ENCODE results near the gene NRCAM. TPM values are rescaled to one million over a fixed set of nuclear protein-coding genes. Genes with fewer than 3 reads are reported as not detected.

NRCAM gene
- polyA plus RNA-seq, 1 donor, result 11.8 TPM

DNA sequence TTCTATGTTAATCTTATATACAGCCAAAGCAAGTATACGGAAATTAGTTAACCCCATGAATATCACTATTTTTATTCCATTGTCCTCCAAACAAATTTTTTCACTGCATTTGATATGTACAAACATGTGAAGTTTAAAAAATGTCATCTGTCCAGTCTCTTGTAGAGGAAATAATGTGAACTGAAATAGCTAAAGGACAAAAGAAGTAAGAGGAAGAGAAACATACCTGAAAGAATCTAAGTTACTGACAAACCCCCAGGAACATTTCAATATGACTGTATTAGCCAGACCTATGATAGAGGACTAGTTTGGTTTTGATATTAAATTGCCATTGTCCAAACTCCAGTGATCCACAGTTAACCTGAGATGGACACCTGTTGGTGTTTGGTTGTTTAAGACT, 80.6 kb downstream of the NRCAM start:
- Histone ChIP-seq H3K4me1 (ENCODE audit: control insufficient read depth, insufficient read depth, low read length) (no peaks in the 10 kb centered on the region), H3K27ac (ENCODE audit: low read length) (no peak overlapping the region), H3K36me3 (ENCODE audit: control insufficient read depth, insufficient read depth, low read length) (no peaks in the 10 kb centered on the region), H3K4me3 (ENCODE audit: low read length) (no peak overlapping the region), H3K9me3 (ENCODE audit: control insufficient read depth, low read depth, low read length) (peaks cover 4% of the 10 kb centered on the region), H3K27me3 (ENCODE audit: control insufficient read depth, insufficient read depth, low read length) (no peaks in the 10 kb centered on the region)
- no peak for DNase-seq
- whole genome bisulfite sequencing (ENCODE audit: insufficient coverage, low lambda C conversion rate), result 100% methylated on average over 1 of the region's 1 CpG

- no peaks in the 10 kb centered on the region for H3K36me3 ChIP-seq (ENCODE audit: control insufficient read depth, insufficient read depth, low read length)
- no peak for DNase-seq
- H3K27me3 ChIP-seq (ENCODE audit: control insufficient read depth, insufficient read depth, low read length), result no peaks in the 10 kb centered on the region
- H3K4me1 ChIP-seq (ENCODE audit: control insufficient read depth, insufficient read depth, low read length), result no peaks in the 10 kb centered on the region
- no peak overlapping the region for H3K4me3 ChIP-seq (ENCODE audit: low read length)
- H3K9me3 ChIP-seq (ENCODE audit: control insufficient read depth, low read depth, low read length), result peaks cover 4% of the 10 kb centered on the region
- H3K27ac ChIP-seq (ENCODE audit: low read length), result no peak overlapping the region
Observed at GRCh38 chr7:108374899-108375298, 81.3 kb downstream of the NRCAM start.

GRCh38 chr7:108372618-108373017, 83.6 kb downstream of the NRCAM start:
- Histone ChIP-seq H3K36me3 (ENCODE audit: control insufficient read depth, insufficient read depth, low read length) (no peaks in the 10 kb centered on the region), H3K4me3 (ENCODE audit: low read length) (no peak overlapping the region), H3K4me1 (ENCODE audit: control insufficient read depth, insufficient read depth, low read length) (no peaks in the 10 kb centered on the region), H3K27me3 (ENCODE audit: control insufficient read depth, insufficient read depth, low read length) (no peaks in the 10 kb centered on the region), H3K27ac (ENCODE audit: low read length) (no peak overlapping the region), H3K9me3 (ENCODE audit: control insufficient read depth, low read depth, low read length) (peaks cover 4% of the 10 kb centered on the region)
- WGBS (ENCODE audit: insufficient coverage, low lambda C conversion rate), result 100% methylated on average over 1 of the region's 2 CpGs
- DNase-seq, result no peak

GRCh38 chr7:108370616-108371015, 85.6 kb downstream of the NRCAM start:
- Histone ChIP-seq H3K27me3 (ENCODE audit: control insufficient read depth, insufficient read depth, low read length) (no peaks in the 10 kb centered on the region), H3K27ac (ENCODE audit: low read length) (no peak overlapping the region), H3K36me3 (ENCODE audit: control insufficient read depth, insufficient read depth, low read length) (no peaks in the 10 kb centered on the region), H3K9me3 (ENCODE audit: control insufficient read depth, low read depth, low read length) (peaks cover 4% of the 10 kb centered on the region), H3K4me1 (ENCODE audit: control insufficient read depth, insufficient read depth, low read length) (no peaks in the 10 kb centered on the region), H3K4me3 (ENCODE audit: low read length) (no peak overlapping the region)
- whole genome bisulfite sequencing (ENCODE audit: insufficient coverage, low lambda C conversion rate), result 50% methylated on average over 2 of the region's 2 CpGs
- no peak for DNase-seq

DNA sequence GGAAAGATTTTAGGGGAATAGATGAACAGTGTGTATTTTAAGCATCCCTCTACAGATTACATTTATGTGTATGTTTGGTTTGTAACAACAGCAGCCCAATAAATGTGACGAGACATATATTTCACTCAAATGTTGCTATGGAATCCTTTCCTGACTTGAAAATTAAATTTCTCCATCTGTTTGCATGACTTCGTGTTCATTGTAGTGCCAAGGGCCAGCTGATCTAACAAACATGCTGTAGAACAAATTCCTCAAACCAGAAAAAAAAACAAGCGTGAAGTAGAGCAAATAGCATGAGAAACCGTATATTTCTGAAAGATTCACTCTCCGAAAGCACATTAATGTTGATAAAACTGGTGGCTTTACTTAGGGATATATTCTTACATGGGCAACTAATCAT, 87.8 kb downstream of the NRCAM start:
- 81% methylated on average over 4 of the region's 5 CpGs for WGBS (ENCODE audit: insufficient coverage, low lambda C conversion rate)
- Histone ChIP-seq H3K36me3 (ENCODE audit: control insufficient read depth, insufficient read depth, low read length) (no peaks in the 10 kb centered on the region), H3K9me3 (ENCODE audit: control insufficient read depth, low read depth, low read length) (peaks cover 4% of the 10 kb centered on the region), H3K4me3 (ENCODE audit: low read length) (no peak overlapping the region), H3K4me1 (ENCODE audit: control insufficient read depth, insufficient read depth, low read length) (no peaks in the 10 kb centered on the region), H3K27ac (ENCODE audit: low read length) (no peak overlapping the region), H3K27me3 (ENCODE audit: control insufficient read depth, insufficient read depth, low read length) (no peaks in the 10 kb centered on the region)
- DNase-seq, result no peak

- WGBS (ENCODE audit: insufficient coverage, low lambda C conversion rate), result no CpG with 5 or more reads among the region's 6 CpGs
- no peak for DNase-seq
Observed at GRCh38 chr7:108367946-108368345, 88.3 kb downstream of the NRCAM start.

DNA sequence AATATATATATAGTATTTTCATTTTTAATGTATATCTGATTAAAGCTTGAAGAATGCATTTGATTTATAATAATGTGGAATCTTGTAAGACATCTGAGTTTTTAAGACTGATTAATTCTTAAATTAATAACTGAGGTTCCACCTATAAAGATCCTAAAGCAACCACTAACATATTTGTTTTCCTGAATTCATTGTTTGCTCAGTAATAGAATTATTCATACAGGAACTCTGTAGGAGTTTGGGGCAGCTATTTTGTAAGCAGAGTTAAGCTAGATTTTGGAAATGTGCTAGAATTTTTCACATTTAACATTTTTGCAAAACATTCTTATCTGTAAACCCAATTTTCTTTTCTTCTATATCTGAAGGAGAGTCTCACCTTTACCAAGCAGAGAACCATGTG, 88.9 kb downstream of the NRCAM start:
- Histone ChIP-seq H3K27ac (ENCODE audit: low read length) (no peak overlapping the region), H3K27me3 (ENCODE audit: control insufficient read depth, insufficient read depth, low read length) (no peaks in the 10 kb centered on the region), H3K9me3 (ENCODE audit: control insufficient read depth, low read depth, low read length) (peaks cover 8% of the 10 kb centered on the region), H3K36me3 (ENCODE audit: control insufficient read depth, insufficient read depth, low read length) (no peaks in the 10 kb centered on the region), H3K4me3 (ENCODE audit: low read length) (no peak overlapping the region), H3K4me1 (ENCODE audit: control insufficient read depth, insufficient read depth, low read length) (no peaks in the 10 kb centered on the region)
- DNase-seq, result no peak

More at GRCh38 chr7:108367946-108368345, 88.3 kb downstream of the NRCAM start:
- Histone ChIP-seq H3K9me3 (ENCODE audit: control insufficient read depth, low read depth, low read length) (peaks cover 4% of the 10 kb centered on the region), H3K27me3 (ENCODE audit: control insufficient read depth, insufficient read depth, low read length) (no peaks in the 10 kb centered on the region), H3K27ac (ENCODE audit: low read length) (no peak overlapping the region), H3K4me1 (ENCODE audit: control insufficient read depth, insufficient read depth, low read length) (no peaks in the 10 kb centered on the region), H3K4me3 (ENCODE audit: low read length) (no peak overlapping the region), H3K36me3 (ENCODE audit: control insufficient read depth, insufficient read depth, low read length) (no peaks in the 10 kb centered on the region)

DNA sequence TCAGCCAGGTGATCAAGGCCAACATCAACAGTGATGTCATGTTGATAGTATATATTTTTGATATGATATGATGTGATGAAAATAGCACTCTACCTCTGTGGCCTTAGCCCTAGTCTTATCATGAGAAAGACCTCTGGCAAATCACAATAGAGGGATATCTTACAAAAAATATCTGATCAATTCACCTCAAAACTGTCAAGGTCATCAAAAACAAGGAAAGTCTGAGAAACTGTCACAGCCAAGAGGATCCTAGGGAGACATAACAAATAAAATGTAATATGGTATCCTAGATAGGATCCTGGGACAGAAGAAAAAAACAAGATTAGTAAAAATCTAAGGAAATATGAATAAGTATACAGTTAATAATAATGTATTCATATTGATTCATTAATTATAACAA, 92.6 kb downstream of the NRCAM start:
- no peaks in the 10 kb centered on the region for H3K36me3 ChIP-seq (ENCODE audit: control insufficient read depth, insufficient read depth, low read length)
- no peak overlapping the region for H3K4me3 ChIP-seq (ENCODE audit: low read length)
- H3K27ac ChIP-seq (ENCODE audit: low read length), result no peak overlapping the region
- H3K4me1 ChIP-seq (ENCODE audit: control insufficient read depth, insufficient read depth, low read length), result peaks cover 8% of the 10 kb centered on the region
- H3K9me3 ChIP-seq (ENCODE audit: control insufficient read depth, low read depth, low read length), result peaks cover 4% of the 10 kb centered on the region
- H3K27me3 ChIP-seq (ENCODE audit: control insufficient read depth, insufficient read depth, low read length), result no peaks in the 10 kb centered on the region
- DNase-seq, result no peak

DNA sequence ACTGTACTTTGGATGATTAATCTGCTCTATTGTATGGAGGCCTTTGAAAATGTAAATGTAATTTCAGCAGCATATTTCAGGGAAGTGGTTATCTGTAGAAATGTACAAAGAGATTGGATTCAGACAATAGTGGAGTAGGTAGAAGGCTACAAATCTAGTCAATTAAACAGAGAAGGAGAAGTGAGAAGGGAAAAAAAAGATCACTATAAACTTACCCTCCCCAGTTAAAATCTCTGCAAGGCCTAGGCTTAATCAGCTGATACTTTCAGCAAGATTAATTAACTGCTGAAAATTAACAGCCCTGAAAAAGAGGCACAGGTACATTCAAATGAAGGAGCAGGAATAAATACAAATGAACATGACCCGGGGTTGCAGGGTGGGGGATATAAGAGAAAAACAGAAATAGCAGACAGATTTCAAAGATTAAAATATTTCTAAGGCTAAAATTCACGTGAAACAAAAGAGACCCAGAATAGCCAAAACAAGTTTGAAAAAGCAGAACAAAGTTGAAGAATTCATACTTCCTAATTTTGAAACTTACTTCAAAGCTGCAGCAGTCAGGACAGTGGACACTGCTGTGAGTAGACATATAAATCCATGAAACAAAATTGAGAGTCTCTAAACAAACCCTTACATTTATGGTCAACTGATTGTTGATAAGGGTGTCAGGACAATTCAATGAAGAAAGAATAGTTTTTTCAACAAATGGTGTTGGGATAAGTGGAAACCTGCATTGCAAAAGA, 96.0 kb downstream of the NRCAM start:
- WGBS (ENCODE audit: insufficient coverage, low lambda C conversion rate), result 56% methylated on average over 1 of the region's 2 CpGs
- Histone ChIP-seq H3K9me3 (ENCODE audit: control insufficient read depth, low read depth, low read length) (peaks cover 4% of the 10 kb centered on the region), H3K4me1 (ENCODE audit: control insufficient read depth, insufficient read depth, low read length) (peaks cover 13% of the 10 kb centered on the region), H3K4me3 (ENCODE audit: low read length) (no peak overlapping the region), H3K27ac (ENCODE audit: low read length) (no peak overlapping the region), H3K27me3 (ENCODE audit: control insufficient read depth, insufficient read depth, low read length) (no peaks in the 10 kb centered on the region), H3K36me3 (ENCODE audit: control insufficient read depth, insufficient read depth, low read length) (no peaks in the 10 kb centered on the region)
- DNase-seq, result no peak

DNA sequence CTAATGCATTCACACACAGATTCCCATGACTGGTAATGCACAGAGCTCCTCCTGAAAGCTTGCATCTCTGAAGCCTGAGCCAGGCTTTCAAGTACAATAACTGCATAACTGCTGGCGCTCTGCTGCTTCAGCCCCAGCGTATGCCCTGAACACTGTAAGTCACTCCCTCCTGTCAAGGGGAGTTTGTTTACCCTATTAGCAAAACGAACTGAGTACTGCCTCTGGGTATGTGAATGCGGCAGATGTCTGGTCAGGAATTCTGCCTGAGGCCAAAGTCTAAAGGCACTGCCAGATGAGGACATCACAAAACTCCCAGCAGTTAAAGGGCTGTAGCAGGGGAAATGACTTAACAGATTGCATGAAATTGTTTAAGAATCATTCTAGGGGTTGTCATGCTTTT, 97.7 kb downstream of the NRCAM start:
- Histone ChIP-seq H3K4me3 (ENCODE audit: low read length) (no peak overlapping the region), H3K9me3 (ENCODE audit: control insufficient read depth, low read depth, low read length) (peaks cover 4% of the 10 kb centered on the region), H3K4me1 (ENCODE audit: control insufficient read depth, insufficient read depth, low read length) (peaks cover 13% of the 10 kb centered on the region), H3K36me3 (ENCODE audit: control insufficient read depth, insufficient read depth, low read length) (no peaks in the 10 kb centered on the region), H3K27ac (ENCODE audit: low read length) (peak overlapping the region; percentile 34), H3K27me3 (ENCODE audit: control insufficient read depth, insufficient read depth, low read length) (no peaks in the 10 kb centered on the region)
- WGBS (ENCODE audit: insufficient coverage, low lambda C conversion rate), result no CpG with 5 or more reads among the region's 4 CpGs
- DNase-seq, result peak; percentile 88 to 92

DNA sequence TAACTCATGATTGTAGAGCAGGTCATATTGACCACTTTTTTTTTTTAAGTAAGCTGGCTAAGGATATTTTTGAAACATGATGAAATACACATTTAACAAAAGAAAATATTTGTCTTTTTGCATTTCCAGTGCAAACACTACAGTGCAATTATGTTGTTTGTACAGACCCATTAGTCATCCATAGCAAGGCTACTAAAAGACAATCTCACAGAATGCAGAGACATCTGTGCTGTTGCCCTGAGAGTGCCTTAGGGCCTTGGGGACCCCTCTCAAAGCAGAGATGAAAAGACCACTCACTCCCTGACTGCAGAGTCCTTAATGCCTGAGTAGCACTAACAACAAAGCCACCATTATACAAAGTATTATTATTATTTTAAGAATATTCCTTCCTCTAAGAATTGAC, 104.5 kb downstream of the NRCAM start:
- Histone ChIP-seq H3K4me3 (ENCODE audit: low read length) (no peak overlapping the region), H3K36me3 (ENCODE audit: control insufficient read depth, insufficient read depth, low read length) (no peaks in the 10 kb centered on the region), H3K27me3 (ENCODE audit: control insufficient read depth, insufficient read depth, low read length) (no peaks in the 10 kb centered on the region), H3K9me3 (ENCODE audit: control insufficient read depth, low read depth, low read length) (no peaks in the 10 kb centered on the region), H3K4me1 (ENCODE audit: control insufficient read depth, insufficient read depth, low read length) (no peaks in the 10 kb centered on the region), H3K27ac (ENCODE audit: low read length) (no peak overlapping the region)
- no peak for DNase-seq

All from large intestine (tissue), 3 donors.